GM12873 (cell line): ENCODE data around the gene GRM7.

ENCODE experiments used
- CTCF ChIP-seq: IDR thresholded peaks from 2 replicates; pipeline ENCODE4 v1.5.1; 2012; ENCODE audit warnings: low read depth, mild to moderate bottlenecking, moderate library complexity, low read length, control low read depth; ENCODE audit not compliant: insufficient read depth; ENCODE audit errors: missing control alignments

GRM7 gene

GRCh38 chr3:6860149-6860953 lies 564 bp upstream of the GRM7 start:
- no peak for TF ChIP-seq CTCF

DNA sequence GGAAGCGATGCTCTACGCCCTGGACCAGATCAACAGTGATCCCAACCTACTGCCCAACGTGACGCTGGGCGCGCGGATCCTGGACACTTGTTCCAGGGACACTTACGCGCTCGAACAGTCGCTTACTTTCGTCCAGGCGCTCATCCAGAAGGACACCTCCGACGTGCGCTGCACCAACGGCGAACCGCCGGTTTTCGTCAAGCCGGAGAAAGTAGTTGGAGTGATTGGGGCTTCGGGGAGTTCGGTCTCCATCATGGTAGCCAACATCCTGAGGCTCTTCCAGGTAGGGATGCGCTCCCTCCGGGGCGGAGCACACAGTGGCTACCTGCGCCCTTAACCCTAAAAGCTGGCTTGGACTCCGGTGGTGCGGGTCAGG lies 698 bp downstream of the GRM7 start:
- no peak for TF ChIP-seq CTCF

- TF ChIP-seq CTCF, result no peak
These were observed 1.3 kb downstream of the GRM7 start for GRCh38 chr3:6862041-6862879.

DNA sequence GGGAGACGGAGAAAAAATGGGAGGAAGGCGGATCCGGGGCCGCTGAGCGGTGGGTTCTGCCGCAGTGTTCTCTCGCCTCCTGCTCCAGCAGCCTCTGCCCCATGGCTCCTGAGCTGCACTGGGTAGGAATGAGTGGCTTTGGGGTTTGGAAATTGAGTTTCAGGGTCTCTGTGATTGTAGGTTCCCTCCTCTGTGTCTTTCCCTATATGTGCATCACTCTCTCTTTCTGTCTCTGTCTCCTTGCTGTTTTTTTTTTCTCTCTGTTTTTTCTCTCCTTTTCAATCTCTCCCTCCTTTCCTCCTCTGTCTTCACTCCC lies 1.9 kb downstream of the GRM7 start:
- no peak for TF ChIP-seq CTCF

DNA sequence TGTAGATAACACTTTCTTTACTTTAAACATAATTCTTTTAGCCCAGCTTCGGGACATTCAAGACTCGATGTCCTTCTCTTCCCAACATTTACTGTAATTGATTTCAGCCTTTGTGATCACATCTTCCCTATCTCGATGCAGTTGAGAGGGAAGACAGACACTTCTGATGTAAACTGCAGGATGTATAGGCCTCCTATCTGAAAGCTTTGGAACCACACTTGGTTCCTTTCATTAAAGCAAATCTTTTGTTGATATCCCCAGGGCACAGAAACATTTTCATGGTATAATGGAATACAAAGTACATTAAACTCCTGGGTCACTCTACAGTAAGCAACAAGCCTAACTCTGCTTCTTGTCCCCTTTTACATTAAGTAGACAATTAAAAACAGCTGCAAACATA lies 6.4 kb downstream of the GRM7 start:
- TF ChIP-seq CTCF, result no peak

- no peak for TF ChIP-seq CTCF
These were observed 17.8 kb downstream of the GRM7 start for GRCh38 chr3:6878731-6879130.

DNA sequence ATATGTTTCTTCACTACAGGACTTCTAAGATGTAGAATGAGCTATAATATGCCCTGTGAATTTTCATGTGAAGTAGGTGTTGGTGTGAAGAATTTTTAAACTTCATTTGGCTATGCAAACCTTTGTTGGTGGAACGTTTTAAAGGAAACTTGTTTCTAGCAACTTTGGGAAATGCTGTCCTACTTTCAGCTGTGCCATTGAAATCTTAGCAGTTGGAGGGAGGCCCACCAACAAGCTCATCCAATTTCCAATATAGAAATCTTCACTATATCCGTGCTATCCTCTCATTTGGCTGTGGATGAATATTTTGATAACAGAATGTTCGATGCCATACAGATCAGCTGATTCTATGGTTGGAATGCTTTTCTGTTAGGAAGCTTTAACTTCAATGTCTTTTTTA lies 51.3 kb downstream of the GRM7 start:
- TF ChIP-seq CTCF, result no peak
